Suprapubic skin (tissue), 4 donors: ENCODE results near the gene SIMC1. TPM values are rescaled to one million over a fixed set of nuclear protein-coding genes. Genes with fewer than 3 reads are reported as not detected.

Experiments
- DNase-seq, 2 donors: peaks; one replicate each; pipeline ENCODE4 v3.0.0-alpha.2; 2019; ENCODE audit warnings: low spot score in 2 of 2
- H3K27ac ChIP-seq: fragments of 200-600 bp; sonication (generic); one replicate; pipeline ENCODE4 v1.5.1; 2019
- H3K27me3 ChIP-seq: fragments of 200-600 bp; sonication (generic); one replicate; pipeline ENCODE4 v1.5.1; 2019
- H3K36me3 ChIP-seq: fragments of 200-600 bp; sonication (generic); one replicate; pipeline ENCODE4 v1.5.1; 2019
- H3K4me1 ChIP-seq: fragments of 200-600 bp; sonication (generic); one replicate; pipeline ENCODE4 v1.5.1; 2019
- H3K4me3 ChIP-seq: fragments of 200-600 bp; sonication (generic); one replicate; pipeline ENCODE4 v1.5.1; 2019; ENCODE audit warnings: mild to moderate bottlenecking
- H3K9me3 ChIP-seq: fragments of 200-600 bp; sonication (generic); one replicate; pipeline ENCODE4 v1.5.1; 2019
- CTCF ChIP-seq, 2 donors: fragments of 200-600 bp in 1 of 2; fragments of 450-650 bp in 1 of 2; sonication (generic) in 1 of 2; IDR thresholded peaks; one replicate each; pipeline ENCODE4 v1.5.1; 2016 to 2019; ENCODE audit warnings: antibody characterized with exemption in 2 of 2, mild to moderate bottlenecking in 1 of 2, moderate library complexity in 1 of 2
- EP300 ChIP-seq: sonication (generic); formaldehyde crosslinking; IDR thresholded peaks from one replicate; pipeline ENCODE4 v1.6.1; 2017; ENCODE audit warnings: antibody characterized with exemption
- POLR2A ChIP-seq, 2 donors: fragments of 450-650 bp; IDR thresholded peaks; one replicate each; pipeline ENCODE4 v1.6.1; 2017; ENCODE audit warnings: antibody characterized with exemption in 2 of 2, mild to moderate bottlenecking in 2 of 2, moderate library complexity in 2 of 2
- POLR2AphosphoS5 ChIP-seq, 3 donors: sonication (generic); formaldehyde crosslinking; IDR thresholded peaks; one replicate each; pipeline ENCODE4 v1.6.1; 2017; ENCODE audit warnings: antibody characterized with exemption in 3 of 3
- WGBS: methylation state at CpG from one replicate; pipeline ENCODE4 v1.1.5; 2018; 5-methylcytosine and 5-hydroxymethylcytosine counted together
- total RNA-seq, 4 donors: library from RNA; depleted of rRNA; stranded (reverse); fragments of >200 nt; gene quantifications; one replicate each; pipeline ENCODE4 v1.1.0, GENCODE V29; 2016

SIMC1 gene
- total RNA-seq, 4 donors from 2014 or later = 9.6 to 27.8 (median 12.9) TPM

- WGBS = 80% methylated on average over 8 of the region's 8 CpGs
- Histone ChIP-seq H3K27ac (no peak overlapping the region), H3K4me3 (no peak overlapping the region), H3K9me3 (no peaks in the 10 kb centered on the region), H3K36me3 (peaks cover 23% of the 10 kb centered on the region), H3K4me1 (peaks cover 11% of the 10 kb centered on the region), H3K27me3 (no peaks in the 10 kb centered on the region)
- no peak for DNase-seq
- no peak for TF ChIP-seq POLR2A (IDR thresholded peaks at IDR 0.05)
- no peak for TF ChIP-seq POLR2AphosphoS5 (IDR thresholded peaks at IDR 0.05)
- TF ChIP-seq CTCF (IDR thresholded peaks at IDR 0.05) = no peak
- TF ChIP-seq EP300 = no peak
Observed at GRCh38 chr5:176369934-176370711, 131.9 kb downstream of the SIMC1 start.

- no peak for DNase-seq
- H3K36me3 ChIP-seq = peaks cover 23% of the 10 kb centered on the region
- 90% methylated on average over 12 of the region's 13 CpGs for WGBS
- TF ChIP-seq POLR2A (IDR thresholded peaks at IDR 0.05) (no peak), CTCF (IDR thresholded peaks at IDR 0.05) (no peak), EP300 (no peak), POLR2AphosphoS5 (IDR thresholded peaks at IDR 0.05) (no peak)
- no peak overlapping the region for H3K4me3 ChIP-seq
- H3K27me3 ChIP-seq = no peaks in the 10 kb centered on the region
- no peak overlapping the region for H3K27ac ChIP-seq
- H3K4me1 ChIP-seq = peaks cover 2% of the 10 kb centered on the region
- no peaks in the 10 kb centered on the region for H3K9me3 ChIP-seq
Observed at GRCh38 chr5:176371621-176372539, 133.7 kb downstream of the SIMC1 start.

GRCh38 chr5:176373100-176373818, 135.0 kb downstream of the SIMC1 start:
- H3K27me3 ChIP-seq = no peaks in the 10 kb centered on the region
- peaks cover 14% of the 10 kb centered on the region for H3K36me3 ChIP-seq
- no peak overlapping the region for H3K4me3 ChIP-seq
- WGBS = 59% methylated on average over 7 of the region's 7 CpGs
- no peak for DNase-seq
- no peaks in the 10 kb centered on the region for H3K9me3 ChIP-seq
- no peak overlapping the region for H3K27ac ChIP-seq
- H3K4me1 ChIP-seq = peaks cover 2% of the 10 kb centered on the region
- TF ChIP-seq POLR2AphosphoS5 (IDR thresholded peaks at IDR 0.05) = no peak

GRCh38 chr5:176379881-176380280, 141.7 kb downstream of the SIMC1 start:
- Histone ChIP-seq H3K27me3 (no peaks in the 10 kb centered on the region), H3K4me3 (no peak overlapping the region), H3K36me3 (peaks cover 34% of the 10 kb centered on the region), H3K4me1 (no peaks in the 10 kb centered on the region), H3K9me3 (no peaks in the 10 kb centered on the region), H3K27ac (no peak overlapping the region)
- no peak for DNase-seq
- WGBS = 85% methylated on average over 3 of the region's 3 CpGs
- TF ChIP-seq POLR2A (IDR thresholded peaks at IDR 0.05) (no peak), EP300 (no peak), POLR2AphosphoS5 (IDR thresholded peaks at IDR 0.05) (no peak), CTCF (IDR thresholded peaks at IDR 0.05) (no peak)

GRCh38 chr5:176381423-176381822, 143.2 kb downstream of the SIMC1 start:
- TF ChIP-seq EP300 (no peak), POLR2A (IDR thresholded peaks at IDR 0.05) (no peak), POLR2AphosphoS5 (IDR thresholded peaks at IDR 0.05) (no peak), CTCF (IDR thresholded peaks at IDR 0.05) (no peak)
- 73% methylated on average over 3 of the region's 3 CpGs for WGBS
- DNase-seq = no peak
- H3K9me3 ChIP-seq = no peaks in the 10 kb centered on the region
- H3K36me3 ChIP-seq = peaks cover 44% of the 10 kb centered on the region
- no peak overlapping the region for H3K4me3 ChIP-seq
- peaks cover 5% of the 10 kb centered on the region for H3K4me1 ChIP-seq
- no peak overlapping the region for H3K27ac ChIP-seq
- no peaks in the 10 kb centered on the region for H3K27me3 ChIP-seq
